Measurements from ENCODE around the gene HEATR5A.

DNA sequence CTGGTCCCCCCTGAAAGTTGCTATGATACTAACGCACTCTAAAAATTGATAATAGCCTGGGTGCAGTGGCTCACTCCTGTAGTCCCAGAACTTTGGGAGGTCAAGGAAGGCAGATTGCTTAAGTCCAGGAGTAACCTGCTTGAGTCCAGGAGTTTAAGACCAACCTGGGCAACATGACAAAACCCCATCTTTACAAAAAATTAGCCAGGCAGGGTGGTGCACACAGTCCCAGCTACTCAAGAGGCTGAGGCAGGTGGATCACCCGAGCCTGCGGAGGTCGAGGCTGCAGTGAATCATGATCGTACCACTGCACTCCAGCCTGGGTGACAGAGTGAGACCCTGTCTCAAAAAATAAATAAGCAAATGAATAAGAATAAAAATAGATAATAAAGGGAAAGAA is 42.9 kb downstream of the HEATR5A start:
- TF ChIP-seq, protein P1, sequence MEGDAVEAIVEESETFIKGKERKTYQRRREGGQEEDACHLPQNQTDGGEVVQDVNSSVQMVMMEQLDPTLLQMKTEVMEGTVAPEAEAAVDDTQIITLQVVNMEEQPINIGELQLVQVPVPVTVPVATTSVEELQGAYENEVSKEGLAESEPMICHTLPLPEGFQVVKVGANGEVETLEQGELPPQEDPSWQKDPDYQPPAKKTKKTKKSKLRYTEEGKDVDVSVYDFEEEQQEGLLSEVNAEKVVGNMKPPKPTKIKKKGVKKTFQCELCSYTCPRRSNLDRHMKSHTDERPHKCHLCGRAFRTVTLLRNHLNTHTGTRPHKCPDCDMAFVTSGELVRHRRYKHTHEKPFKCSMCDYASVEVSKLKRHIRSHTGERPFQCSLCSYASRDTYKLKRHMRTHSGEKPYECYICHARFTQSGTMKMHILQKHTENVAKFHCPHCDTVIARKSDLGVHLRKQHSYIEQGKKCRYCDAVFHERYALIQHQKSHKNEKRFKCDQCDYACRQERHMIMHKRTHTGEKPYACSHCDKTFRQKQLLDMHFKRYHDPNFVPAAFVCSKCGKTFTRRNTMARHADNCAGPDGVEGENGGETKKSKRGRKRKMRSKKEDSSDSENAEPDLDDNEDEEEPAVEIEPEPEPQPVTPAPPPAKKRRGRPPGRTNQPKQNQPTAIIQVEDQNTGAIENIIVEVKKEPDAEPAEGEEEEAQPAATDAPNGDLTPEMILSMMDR (IDR thresholded peaks at IDR 0.05), result no peak
- TF ChIP-seq POLR2A (IDR thresholded peaks at IDR 0.05), result no peak
